HG02588 (cell line): ENCODE measurements around the gene PCDH11Y.
A peak's percentile ranks its signal among the peaks of the same experiment; 100 is the strongest.
"Not testable (repeated sequence)": the region's sequence is repeated elsewhere in the genome, so short reads cannot be mapped to it uniquely, and the experiment has no call there.

Source experiments
- ATAC-seq: cut with Tn5 transposase; IDR thresholded peaks from one replicate; pipeline ENCODE4 v1.9.1; 2021; ENCODE audit warnings: mild to moderate bottlenecking, moderate library complexity; ENCODE audit not compliant: unreplicated experiment

The PCDH11Y gene

GRCh38 chrY:5000057-5000456, at the start of gene PCDH11Y:
Gene PCDH11Y, plus strand, starts transcription at chrY:5000296. Its CDS starts 56,804 bp downstream, at chrY:5057100.
- ATAC-seq: not testable (repeated sequence)

- ATAC-seq: not testable (repeated sequence)
These were observed 32.2 kb upstream of the PCDH11Y start for GRCh38 chrY:4967894-4968293.

GRCh38 chrY:4991743-4992400, 8.2 kb upstream of the PCDH11Y start:
- peak; percentile 100 for ATAC-seq

GRCh38 chrY:4994892-4995291, 5.2 kb upstream of the PCDH11Y start:
- not testable (repeated sequence) for ATAC-seq

- not testable (repeated sequence) for ATAC-seq
These were observed 2.5 kb downstream of the PCDH11Y start for GRCh38 chrY:5002476-5003184.

- ATAC-seq: not testable (repeated sequence)
These were observed 39.0 kb downstream of the PCDH11Y start for GRCh38 chrY:5038972-5039523.

GRCh38 chrY:5083017-5083416, 82.9 kb downstream of the PCDH11Y start:
- ATAC-seq: not testable (repeated sequence)

GRCh38 chrY:5182998-5183397, 182.9 kb downstream of the PCDH11Y start:
- not testable (repeated sequence) for ATAC-seq

GRCh38 chrY:5215116-5215515, 215.0 kb downstream of the PCDH11Y start:
- ATAC-seq: not testable (repeated sequence)

GRCh38 chrY:5324931-5325330, 324.8 kb downstream of the PCDH11Y start:
- ATAC-seq: not testable (repeated sequence)

GRCh38 chrY:5342220-5342619, 342.1 kb downstream of the PCDH11Y start:
- ATAC-seq: not testable (repeated sequence)

- not testable (repeated sequence) for ATAC-seq
These were observed 543.6 kb downstream of the PCDH11Y start for GRCh38 chrY:5543705-5544104.

- not testable (repeated sequence) for ATAC-seq
These were observed 638.5 kb downstream of the PCDH11Y start for GRCh38 chrY:5638589-5638988.

- ATAC-seq: not testable (repeated sequence)
These were observed 679.2 kb downstream of the PCDH11Y start for GRCh38 chrY:5679265-5679664.

GRCh38 chrY:5708727-5709126, 708.6 kb downstream of the PCDH11Y start:
- ATAC-seq: not testable (repeated sequence)

GRCh38 chrY:5709788-5710381, 709.8 kb downstream of the PCDH11Y start:
- ATAC-seq: not testable (repeated sequence)

- ATAC-seq: not testable (repeated sequence)
These were observed 761.3 kb downstream of the PCDH11Y start for GRCh38 chrY:5761403-5761802.

- not testable (repeated sequence) for ATAC-seq
These were observed 776.4 kb downstream of the PCDH11Y start for GRCh38 chrY:5776485-5776884.
